Measurements from ENCODE around the gene ACTN4. TPM values are rescaled to one million over a fixed set of nuclear protein-coding genes. Genes with fewer than 3 reads are reported as not detected.
"Not testable (repeated sequence)": the region's sequence is repeated elsewhere in the genome, so short reads cannot be mapped to it uniquely, and the experiment has no call there.

The ACTN4 gene
- total and polyA plus RNA-seq, 5 experiments from 2014 or later = 3.2 to 57.6 (median 8.5) TPM

- Mint-ChIP-seq H3K4me1 (peaks cover 3 to 9% (median 7%) of the 10 kb centered on the region in 4 donors), H3K9me3 (peaks cover 0 to 1% (median 0%) of the 10 kb centered on the region in 9 donors), H3K36me3 (no peaks in the 10 kb centered on the region), H3K27ac (peak overlapping the region; percentile 37 to 91 (median 84)), H3K27me3 (no peaks in the 10 kb centered on the region), H3K4me3 (peak overlapping the region; percentile 28 to 78 (median 58))
- ATAC-seq (peak; percentile 84 to 85), DNase-seq (peak; percentile 75 to 96 (median 89))
- POLR2A ChIA-PET = interaction anchor here (0.8 to 1.7 kb wide), 13 partner anchors 16 to 161 kb away, joined by 3 to 10 read pairs (median 6); partner anchors contain the start of genes ECH1, HNRNPL, MRPS12 and RINL
These were observed 122.3 kb downstream of the ACTN4 start for GRCh38 chr19:38769635-38770211.

- not testable (repeated sequence) for H3K36me3 Mint-ChIP-seq, H3K27ac Mint-ChIP-seq, H3K9me3 Mint-ChIP-seq, H3K27me3 Mint-ChIP-seq, H3K4me1 Mint-ChIP-seq
- POLR2A ChIA-PET = interaction anchor here (1.0 to 1.7 kb wide), 11 partner anchors 16 to 160 kb away, joined by 3 to 10 read pairs (median 6); partner anchors contain the start of genes ECH1, HNRNPL, MRPS12 and RINL
- peak overlapping the region in 4 of 10 donors; percentile 54 to 78 (median 62) for H3K4me3 Mint-ChIP-seq
- DNase-seq (peak in 1 of 10 donors; percentile 8), ATAC-seq (peak; percentile 39 to 46)
These were observed 122.9 kb downstream of the ACTN4 start for GRCh38 chr19:38770228-38770948.

- H3K9me3 Mint-ChIP-seq, H3K36me3 Mint-ChIP-seq, H3K27me3 Mint-ChIP-seq, POLR2A ChIA-PET, H3K4me1 Mint-ChIP-seq, DNase-seq, H3K4me3 Mint-ChIP-seq, H3K27ac Mint-ChIP-seq: not testable (repeated sequence)
- ATAC-seq = peak; percentile 77 to 80
These were observed 123.5 kb downstream of the ACTN4 start for GRCh38 chr19:38770949-38771275.

GRCh38 chr19:38771569-38771968 is 124.1 kb downstream of the ACTN4 start:
- H3K4me1 Mint-ChIP-seq, H3K9me3 Mint-ChIP-seq, H3K27me3 Mint-ChIP-seq, H3K4me3 Mint-ChIP-seq, POLR2A ChIA-PET, H3K36me3 Mint-ChIP-seq, DNase-seq, H3K27ac Mint-ChIP-seq, ATAC-seq: not testable (repeated sequence)

- Mint-ChIP-seq H3K36me3 (no peaks in the 10 kb centered on the region), H3K9me3 (no peaks in the 10 kb centered on the region), H3K4me1 (peaks cover 3 to 9% (median 7%) of the 10 kb centered on the region in 4 donors), H3K27ac (peak within 1 kb of the TSS in 2 of 10 donors; percentile 37 to 88), H3K27me3 (no peaks in the 10 kb centered on the region), H3K4me3 (peak within 1 kb of the TSS in 1 of 10 donors; percentile 4)
- ATAC-seq (no peak), DNase-seq (no peak)
- POLR2A ChIA-PET = no interaction called here
These were observed 126.2 kb downstream of the ACTN4 start, which contains the start of gene LGALS7 for GRCh38 chr19:38773469-38774177. TSS of gene LGALS7 (minus strand) at chr19:38773517. CDS start at chr19:38773492, 25 bp downstream.

GRCh38 chr19:38774181-38774950 is 126.9 kb downstream of the ACTN4 start:
- H3K9me3 Mint-ChIP-seq = no peaks in the 10 kb centered on the region
- POLR2A ChIA-PET = no interaction called here
- ATAC-seq = no peak

GRCh38 chr19:38778733-38779132 is 131.3 kb downstream of the ACTN4 start:
- Mint-ChIP-seq H3K4me3 (no peak overlapping the region), H3K4me1 (peaks cover 0 to 4% (median 0%) of the 10 kb centered on the region in 4 donors), H3K9me3 (no peaks in the 10 kb centered on the region), H3K27ac (no peak overlapping the region), H3K36me3 (no peaks in the 10 kb centered on the region), H3K27me3 (peaks cover 0 to 1% (median 0%) of the 10 kb centered on the region in 5 donors)
- ATAC-seq (no peak), DNase-seq (no peak)
- POLR2A ChIA-PET = no interaction called here

More at GRCh38 chr19:38774181-38774950, 126.9 kb downstream of the ACTN4 start:
- Mint-ChIP-seq H3K27me3 (no peaks in the 10 kb centered on the region), H3K4me3 (no peak overlapping the region), H3K36me3 (no peaks in the 10 kb centered on the region), H3K27ac (peak overlapping the region in 2 of 10 donors; percentile 37 to 88), H3K4me1 (peaks cover 3 to 5% (median 3%) of the 10 kb centered on the region in 4 donors)
- DNase-seq = no peak

GRCh38 chr19:38780443-38780842 is 133.0 kb downstream of the ACTN4 start:
- Mint-ChIP-seq H3K4me1 (peaks cover 0 to 3% (median 0%) of the 10 kb centered on the region in 4 donors), H3K9me3 (no peaks in the 10 kb centered on the region), H3K27ac (no peak overlapping the region), H3K4me3 (no peak overlapping the region), H3K27me3 (peaks cover 0 to 1% (median 0%) of the 10 kb centered on the region in 5 donors), H3K36me3 (no peaks in the 10 kb centered on the region)
- POLR2A ChIA-PET = no interaction called here
- no peak for DNase-seq
- ATAC-seq = no peak

GRCh38 chr19:38781058-38781457 is 133.6 kb downstream of the ACTN4 start:
- peaks cover 0 to 1% (median 0%) of the 10 kb centered on the region in 5 donors for H3K27me3 Mint-ChIP-seq
- POLR2A ChIA-PET = no interaction called here
- DNase-seq = no peak

More at GRCh38 chr19:38781058-38781457, 133.6 kb downstream of the ACTN4 start:
- peak overlapping the region in 1 of 10 donors; percentile 87 for H3K27ac Mint-ChIP-seq
- H3K36me3 Mint-ChIP-seq = no peaks in the 10 kb centered on the region
- no peak overlapping the region for H3K4me3 Mint-ChIP-seq
- H3K4me1 Mint-ChIP-seq = peaks cover 0 to 3% (median 0%) of the 10 kb centered on the region in 4 donors
- no peaks in the 10 kb centered on the region for H3K9me3 Mint-ChIP-seq
- ATAC-seq = no peak

Other genes starting within 250 kb of the ACTN4 start
- 10 to 100 TPM; 39.6 to 45.0 TPM for gene FAM98C, start 244.6 kb upstream of the ACTN4 start, total RNA-seq
- gene FAM98C, start 244.6 kb upstream of the ACTN4 start, polyA plus RNA-seq = 10 to 100 TPM; 12.6 to 15.5 (median 15.4) TPM
- not detected for gene RASGRP4, start 221.4 kb upstream of the ACTN4 start, total RNA-seq
- gene RASGRP4, start 221.4 kb upstream of the ACTN4 start, polyA plus RNA-seq = under 1 TPM in 1 of 3 donors, not detected in 2; 0.07 TPM
- 1 to 10 TPM in 1 of 2 experiments, under 1 TPM in 1; 0.93 to 1.3 TPM for gene RYR1, start 214.0 kb upstream of the ACTN4 start, total RNA-seq
- under 1 TPM in 1 of 3 donors, not detected in 2; 0.07 TPM for gene RYR1, start 214.0 kb upstream of the ACTN4 start, polyA plus RNA-seq
- 100 to 1,000 TPM; 221 to 228 TPM for gene MAP4K1, start 29.7 kb upstream of the ACTN4 start, total RNA-seq
- gene MAP4K1, start 29.7 kb upstream of the ACTN4 start, polyA plus RNA-seq = 100 to 1,000 TPM in 2 of 3 donors, 10 to 100 TPM in 1; 85.0 to 113 (median 113) TPM
- gene EIF3K, start 28.5 kb upstream of the ACTN4 start, total RNA-seq = 100 to 1,000 TPM; 335 to 346 TPM
- 100 to 1,000 TPM; 400 to 435 (median 432) TPM for gene EIF3K, start 28.5 kb upstream of the ACTN4 start, polyA plus RNA-seq
- gene CAPN12, start 96.8 kb downstream of the ACTN4 start, total RNA-seq = 1 to 10 TPM; 8.2 TPM
- gene CAPN12, start 96.8 kb downstream of the ACTN4 start, polyA plus RNA-seq = 1 to 10 TPM; 2.0 to 6.2 (median 4.6) TPM
- not detected for gene LGALS7, start 125.9 kb downstream of the ACTN4 start, total RNA-seq
- gene LGALS7, start 125.9 kb downstream of the ACTN4 start, polyA plus RNA-seq = not detected
- not detected for gene LGALS7B, start 141.6 kb downstream of the ACTN4 start, total RNA-seq
- gene LGALS7B, start 141.6 kb downstream of the ACTN4 start, polyA plus RNA-seq = not detected
- gene LGALS4, start 165.3 kb downstream of the ACTN4 start, total RNA-seq = 10 to 100 TPM in 1 of 2 experiments, 1 to 10 TPM in 1; 9.6 to 10.7 TPM
- under 1 TPM in 1 of 3 donors, not detected in 2; 0.27 TPM for gene LGALS4, start 165.3 kb downstream of the ACTN4 start, polyA plus RNA-seq
- gene ECH1, start 184.1 kb downstream of the ACTN4 start, total RNA-seq = 100 to 1,000 TPM; 118 to 138 TPM
- 100 to 1,000 TPM; 218 to 291 (median 238) TPM for gene ECH1, start 184.1 kb downstream of the ACTN4 start, polyA plus RNA-seq
- gene HNRNPL, start 202.3 kb downstream of the ACTN4 start, total RNA-seq = 100 to 1,000 TPM; 390 to 406 TPM
- gene HNRNPL, start 202.3 kb downstream of the ACTN4 start, polyA plus RNA-seq = 10 to 100 TPM; 70.6 to 77.6 (median 71.4) TPM
- gene RINL, start 230.6 kb downstream of the ACTN4 start, total RNA-seq = 10 to 100 TPM; 52.9 to 55.0 TPM
- 10 to 100 TPM; 29.9 to 64.7 (median 40.5) TPM for gene RINL, start 230.6 kb downstream of the ACTN4 start, polyA plus RNA-seq

All from naive thymus-derived CD8-positive, alpha-beta T cell (primary cell).